Fibroblast of lung (primary cell): ENCODE measurements around the gene GPRIN2. TPM values are rescaled to one million over a fixed set of nuclear protein-coding genes. Genes with fewer than 3 reads are reported as not detected.
A peak's percentile ranks its signal among the peaks of the same experiment; 100 is the strongest.

Experiments used
- DNase-seq, 2 donors: peaks; one replicate each; pipeline versions ENCODE4 v3.0.0 to v3.0.0-alpha.2; 2010; ENCODE audit warnings: low read depth in 2 of 2
- H2AFZ ChIP-seq: 2 replicates; pipeline ENCODE4 v1.5.1; 2012; ENCODE audit warnings: low read length, control low read depth, inconsistent platforms
- H3K27ac ChIP-seq: 2 replicates; pipeline ENCODE4 v1.5.1; 2011; ENCODE audit warnings: low read length, control low read depth; ENCODE audit not compliant: insufficient read depth
- H3K27me3 ChIP-seq: 2 replicates; pipeline ENCODE4 v1.5.1; 2011; ENCODE audit warnings: mild to moderate bottlenecking, low read length; ENCODE audit not compliant: control insufficient read depth, insufficient read depth
- H3K36me3 ChIP-seq: 2 replicates; pipeline ENCODE4 v1.5.1; 2011; ENCODE audit warnings: low read length; ENCODE audit not compliant: control insufficient read depth, insufficient read depth
- H3K4me1 ChIP-seq: 2 replicates; pipeline ENCODE4 v1.5.1; 2011; ENCODE audit warnings: low read length; ENCODE audit not compliant: control insufficient read depth, insufficient read depth; ENCODE audit errors: extremely low read depth
- H3K4me2 ChIP-seq: 2 replicates; pipeline ENCODE4 v1.5.1; 2011; ENCODE audit warnings: low read length, control low read depth; ENCODE audit not compliant: insufficient read depth; ENCODE audit errors: extremely low read depth
- H3K4me3 ChIP-seq, 4 experiments: fragments of 200-600 bp in 1 of 4; sonication (generic) in 1 of 4; replicated peaks in 1 of 4; 2 replicates each; pipeline ENCODE4 v1.5.1; 2011 to 2016; ENCODE audit warnings: low read length in 4 of 4, low read depth in 3 of 4, mild to moderate bottlenecking in 3 of 4, control low read depth in 2 of 4, inconsistent platforms in 1 of 4, mixed read lengths in 1 of 4; ENCODE audit not compliant: insufficient read depth in 1 of 4; ENCODE audit errors: control extremely low read depth in 1 of 4
- H3K79me2 ChIP-seq: 2 replicates; pipeline ENCODE4 v1.5.1; 2012; ENCODE audit warnings: mild to moderate bottlenecking, low read length, inconsistent platforms; ENCODE audit not compliant: control insufficient read depth, insufficient read depth
- H3K9ac ChIP-seq: 2 replicates; pipeline ENCODE4 v1.5.1; 2011; ENCODE audit warnings: mild to moderate bottlenecking, low read length, control low read depth; ENCODE audit not compliant: insufficient read depth
- H3K9me3 ChIP-seq: 2 replicates; pipeline ENCODE4 v1.5.1; 2012; ENCODE audit warnings: low read depth, low read length; ENCODE audit not compliant: control insufficient read depth, insufficient read depth
- H4K20me1 ChIP-seq: 2 replicates; pipeline ENCODE4 v1.5.1; 2011; ENCODE audit warnings: low read length; ENCODE audit not compliant: control insufficient read depth, insufficient read depth; ENCODE audit errors: extremely low read depth
- EZH2 ChIP-seq: IDR thresholded peaks from 2 replicates; pipeline ENCODE4 v1.5.1; 2012; ENCODE audit warnings: low read length, control low read depth, mild to moderate bottlenecking; ENCODE audit errors: missing control alignments
- polyA plus RNA-seq, 2 donors: library from polyadenylated mRNA; depleted of rRNA in 1 of 2; stranded (reverse) in 1 of 2; unstranded in 1 of 2; fragments of >200 nt; gene quantifications; 2 replicates each; pipeline ENCODE4 v1.2.1, GENCODE V29; 2011 to 2012; ENCODE audit warnings: missing spikeins in 1 of 2
- total RNA-seq: library from RNA; depleted of rRNA; stranded (reverse); fragments of >200 nt; gene quantifications from 2 replicates; pipeline ENCODE4 v1.2.1, GENCODE V29; 2014
- TF ChIP-seq, protein P1 (sequence below), 2 donors: IDR thresholded peaks in 1 of 2; conservative IDR thresholded peaks in 1 of 2; 1 replicate in 1 of 2; 2 replicates in 1 of 2; pipeline ENCODE4 v1.5.1; 2011 to 2012; ENCODE audit warnings: low read length in 2 of 2, control low read depth in 1 of 2, inconsistent platforms in 1 of 2, low read depth in 1 of 2, mild to moderate bottlenecking in 1 of 2

Gene GPRIN2
- total and polyA plus RNA-seq, 2 donors (not counting 1 experiment from before 2014, with no cell fraction given), result not detected

DNA sequence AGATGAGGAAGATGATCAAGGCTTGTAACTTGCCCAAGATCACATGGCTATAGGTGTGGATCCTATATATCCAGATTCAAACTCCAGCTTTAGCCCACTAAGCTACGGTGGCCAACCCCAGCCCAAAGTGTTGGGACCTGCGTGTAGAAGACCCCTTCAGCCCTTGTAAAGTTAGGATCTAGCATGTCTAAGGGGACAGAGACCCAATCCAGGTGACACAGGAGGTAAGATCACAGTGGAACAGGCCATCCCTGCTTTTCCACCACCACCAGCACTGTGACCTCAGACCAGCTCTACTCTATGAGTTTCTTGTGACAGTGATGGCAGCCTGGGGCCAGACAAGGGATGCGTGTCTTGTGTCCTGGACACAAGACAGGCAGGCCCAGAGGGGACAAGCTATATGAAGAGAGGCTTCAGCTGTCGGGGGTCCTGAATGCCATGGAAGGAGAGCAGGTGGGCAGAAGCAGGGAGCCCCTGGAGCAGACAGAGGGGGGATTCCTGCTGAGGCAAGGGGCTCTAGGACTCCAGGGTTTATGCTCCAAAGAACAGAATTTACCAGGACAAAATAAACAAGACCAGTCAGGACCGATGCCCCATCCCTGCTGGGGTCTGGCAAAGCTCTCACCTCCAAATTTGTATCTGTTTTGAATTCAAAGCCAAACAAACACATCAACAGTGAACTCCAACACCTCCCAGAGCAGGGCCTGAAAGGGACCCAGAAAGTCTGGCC lies 10.4 kb downstream of the GPRIN2 start:
- no peak overlapping the region for H3K4me3 ChIP-seq

DNA sequence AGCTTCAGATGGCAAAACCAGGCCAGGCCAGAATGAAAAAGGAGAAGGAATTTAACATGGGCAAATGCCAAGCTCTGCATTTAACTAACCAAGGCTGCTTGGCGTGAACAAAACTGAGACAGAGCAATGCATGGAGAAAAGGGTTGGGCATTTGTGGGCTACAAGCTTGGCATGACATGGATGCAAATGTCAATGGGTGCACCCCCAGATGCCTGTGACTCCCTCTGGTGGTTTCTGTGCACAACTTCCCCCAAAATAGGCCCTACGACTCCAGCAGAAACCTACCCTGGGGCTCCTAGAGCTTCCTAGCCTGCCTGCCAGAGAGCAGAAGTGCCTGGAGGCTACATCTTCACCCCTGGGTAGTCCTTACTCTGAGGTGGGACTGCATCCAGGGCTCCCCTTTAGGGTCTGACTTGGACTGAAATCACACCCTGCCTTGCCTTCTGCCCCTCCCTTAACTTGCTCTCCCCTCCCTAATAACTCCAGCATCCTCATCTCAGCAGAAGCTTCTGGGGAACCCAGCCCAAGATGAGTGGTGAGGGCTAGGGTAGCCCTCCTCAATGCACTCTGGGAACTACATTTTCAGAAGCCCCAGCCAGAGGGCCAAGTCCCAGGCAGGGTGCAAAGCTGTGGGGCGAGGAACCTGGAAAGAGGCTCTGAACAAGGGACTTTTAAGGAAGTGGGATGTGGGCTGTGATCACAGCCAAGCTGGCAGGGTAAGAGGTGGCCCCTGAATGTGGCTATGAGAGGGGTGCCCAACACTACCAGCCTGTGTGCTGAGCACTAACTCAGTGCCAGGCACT lies 11.3 kb downstream of the GPRIN2 start:
- H3K36me3 ChIP-seq, result no peaks in the 10 kb centered on the region
- TF ChIP-seq EZH2, result no peak
- TF ChIP-seq, protein P1, sequence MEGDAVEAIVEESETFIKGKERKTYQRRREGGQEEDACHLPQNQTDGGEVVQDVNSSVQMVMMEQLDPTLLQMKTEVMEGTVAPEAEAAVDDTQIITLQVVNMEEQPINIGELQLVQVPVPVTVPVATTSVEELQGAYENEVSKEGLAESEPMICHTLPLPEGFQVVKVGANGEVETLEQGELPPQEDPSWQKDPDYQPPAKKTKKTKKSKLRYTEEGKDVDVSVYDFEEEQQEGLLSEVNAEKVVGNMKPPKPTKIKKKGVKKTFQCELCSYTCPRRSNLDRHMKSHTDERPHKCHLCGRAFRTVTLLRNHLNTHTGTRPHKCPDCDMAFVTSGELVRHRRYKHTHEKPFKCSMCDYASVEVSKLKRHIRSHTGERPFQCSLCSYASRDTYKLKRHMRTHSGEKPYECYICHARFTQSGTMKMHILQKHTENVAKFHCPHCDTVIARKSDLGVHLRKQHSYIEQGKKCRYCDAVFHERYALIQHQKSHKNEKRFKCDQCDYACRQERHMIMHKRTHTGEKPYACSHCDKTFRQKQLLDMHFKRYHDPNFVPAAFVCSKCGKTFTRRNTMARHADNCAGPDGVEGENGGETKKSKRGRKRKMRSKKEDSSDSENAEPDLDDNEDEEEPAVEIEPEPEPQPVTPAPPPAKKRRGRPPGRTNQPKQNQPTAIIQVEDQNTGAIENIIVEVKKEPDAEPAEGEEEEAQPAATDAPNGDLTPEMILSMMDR (conservative IDR thresholded peaks at IDR 0.05 in 1 of 2, IDR thresholded peaks at IDR 0.05 in 1 of 2; ENCODE audit: low read depth in 1 of 2, low read length in 2 of 2), result peak; percentile 47 to 49
- no peak overlapping the region for H3K4me2 ChIP-seq
- H2AFZ ChIP-seq, result no peak overlapping the region
- no peaks in the 10 kb centered on the region for H4K20me1 ChIP-seq
- no peak overlapping the region for H3K9ac ChIP-seq
- no peak for DNase-seq
- no peaks in the 10 kb centered on the region for H3K9me3 ChIP-seq
- H3K27me3 ChIP-seq, result peaks cover 15% of the 10 kb centered on the region
- no peak overlapping the region for H3K4me3 ChIP-seq
- no peaks in the 10 kb centered on the region for H3K79me2 ChIP-seq
- no peak overlapping the region for H3K27ac ChIP-seq
- H3K4me1 ChIP-seq, result no peaks in the 10 kb centered on the region

More for the DNA sequence above, 10.4 kb downstream of the GPRIN2 start:
- H3K27ac ChIP-seq, result no peak overlapping the region
- H3K79me2 ChIP-seq, result no peaks in the 10 kb centered on the region
- no peak overlapping the region for H2AFZ ChIP-seq
- H3K27me3 ChIP-seq, result peaks cover 15% of the 10 kb centered on the region
- H3K4me2 ChIP-seq, result no peak overlapping the region
- no peaks in the 10 kb centered on the region for H3K9me3 ChIP-seq
- no peaks in the 10 kb centered on the region for H4K20me1 ChIP-seq
- DNase-seq, result no peak
- H3K9ac ChIP-seq, result no peak overlapping the region
- TF ChIP-seq, protein P1 (conservative IDR thresholded peaks at IDR 0.05 in 1 of 2, IDR thresholded peaks at IDR 0.05 in 1 of 2; ENCODE audit: low read depth in 1 of 2, low read length in 2 of 2), result no peak
- TF ChIP-seq EZH2, result peak; percentile 38
- no peaks in the 10 kb centered on the region for H3K4me1 ChIP-seq
- no peaks in the 10 kb centered on the region for H3K36me3 ChIP-seq
